ENCODE data around the gene WNT3A.

DNA sequence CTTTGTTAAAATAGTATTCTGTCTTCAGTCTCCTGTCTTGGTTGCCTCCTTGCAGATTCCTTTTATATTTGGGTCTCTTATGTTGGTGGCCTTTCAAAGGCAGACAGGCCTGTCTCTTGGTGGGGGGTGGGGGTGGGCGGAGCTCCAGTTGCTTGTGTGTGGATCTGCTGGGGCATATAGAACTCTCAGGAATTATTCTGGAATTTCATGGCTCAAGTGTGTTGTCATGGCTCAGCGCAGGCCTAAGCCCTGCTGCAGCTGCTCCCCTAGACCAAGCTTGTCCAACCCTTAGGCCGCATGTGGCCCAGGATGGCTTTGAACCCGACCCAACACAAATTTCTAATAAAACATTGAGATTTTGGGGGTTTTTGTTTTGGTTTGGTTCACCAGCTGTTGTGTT is 88.4 kb downstream of the WNT3A start:
- TF ChIP-seq, protein P1, sequence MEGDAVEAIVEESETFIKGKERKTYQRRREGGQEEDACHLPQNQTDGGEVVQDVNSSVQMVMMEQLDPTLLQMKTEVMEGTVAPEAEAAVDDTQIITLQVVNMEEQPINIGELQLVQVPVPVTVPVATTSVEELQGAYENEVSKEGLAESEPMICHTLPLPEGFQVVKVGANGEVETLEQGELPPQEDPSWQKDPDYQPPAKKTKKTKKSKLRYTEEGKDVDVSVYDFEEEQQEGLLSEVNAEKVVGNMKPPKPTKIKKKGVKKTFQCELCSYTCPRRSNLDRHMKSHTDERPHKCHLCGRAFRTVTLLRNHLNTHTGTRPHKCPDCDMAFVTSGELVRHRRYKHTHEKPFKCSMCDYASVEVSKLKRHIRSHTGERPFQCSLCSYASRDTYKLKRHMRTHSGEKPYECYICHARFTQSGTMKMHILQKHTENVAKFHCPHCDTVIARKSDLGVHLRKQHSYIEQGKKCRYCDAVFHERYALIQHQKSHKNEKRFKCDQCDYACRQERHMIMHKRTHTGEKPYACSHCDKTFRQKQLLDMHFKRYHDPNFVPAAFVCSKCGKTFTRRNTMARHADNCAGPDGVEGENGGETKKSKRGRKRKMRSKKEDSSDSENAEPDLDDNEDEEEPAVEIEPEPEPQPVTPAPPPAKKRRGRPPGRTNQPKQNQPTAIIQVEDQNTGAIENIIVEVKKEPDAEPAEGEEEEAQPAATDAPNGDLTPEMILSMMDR (conservative IDR thresholded peaks at IDR 0.05; ENCODE audit: low read depth in 2 of 2) = no peak
- TF ChIP-seq POLR2AphosphoS5 (IDR thresholded peaks at IDR 0.05; ENCODE audit: low read depth) (no peak), EZH2phosphoT487 (IDR thresholded peaks at IDR 0.05; ENCODE audit: unreplicated experiment) (no peak), EZH2 (IDR thresholded peaks at IDR 0.05; ENCODE audit: low read depth, unreplicated experiment) (no peak), CREB1 (CRISPR knock-in tag; IDR thresholded peaks at IDR 0.05; ENCODE audit: low read depth) (no peak), JUNB (IDR thresholded peaks at IDR 0.05; ENCODE audit: unreplicated experiment) (no peak)
- TF ChIP-seq, protein P2, sequence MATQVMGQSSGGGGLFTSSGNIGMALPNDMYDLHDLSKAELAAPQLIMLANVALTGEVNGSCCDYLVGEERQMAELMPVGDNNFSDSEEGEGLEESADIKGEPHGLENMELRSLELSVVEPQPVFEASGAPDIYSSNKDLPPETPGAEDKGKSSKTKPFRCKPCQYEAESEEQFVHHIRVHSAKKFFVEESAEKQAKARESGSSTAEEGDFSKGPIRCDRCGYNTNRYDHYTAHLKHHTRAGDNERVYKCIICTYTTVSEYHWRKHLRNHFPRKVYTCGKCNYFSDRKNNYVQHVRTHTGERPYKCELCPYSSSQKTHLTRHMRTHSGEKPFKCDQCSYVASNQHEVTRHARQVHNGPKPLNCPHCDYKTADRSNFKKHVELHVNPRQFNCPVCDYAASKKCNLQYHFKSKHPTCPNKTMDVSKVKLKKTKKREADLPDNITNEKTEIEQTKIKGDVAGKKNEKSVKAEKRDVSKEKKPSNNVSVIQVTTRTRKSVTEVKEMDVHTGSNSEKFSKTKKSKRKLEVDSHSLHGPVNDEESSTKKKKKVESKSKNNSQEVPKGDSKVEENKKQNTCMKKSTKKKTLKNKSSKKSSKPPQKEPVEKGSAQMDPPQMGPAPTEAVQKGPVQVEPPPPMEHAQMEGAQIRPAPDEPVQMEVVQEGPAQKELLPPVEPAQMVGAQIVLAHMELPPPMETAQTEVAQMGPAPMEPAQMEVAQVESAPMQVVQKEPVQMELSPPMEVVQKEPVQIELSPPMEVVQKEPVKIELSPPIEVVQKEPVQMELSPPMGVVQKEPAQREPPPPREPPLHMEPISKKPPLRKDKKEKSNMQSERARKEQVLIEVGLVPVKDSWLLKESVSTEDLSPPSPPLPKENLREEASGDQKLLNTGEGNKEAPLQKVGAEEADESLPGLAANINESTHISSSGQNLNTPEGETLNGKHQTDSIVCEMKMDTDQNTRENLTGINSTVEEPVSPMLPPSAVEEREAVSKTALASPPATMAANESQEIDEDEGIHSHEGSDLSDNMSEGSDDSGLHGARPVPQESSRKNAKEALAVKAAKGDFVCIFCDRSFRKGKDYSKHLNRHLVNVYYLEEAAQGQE (IDR thresholded peaks at IDR 0.05; ENCODE audit: unreplicated experiment) = no peak
- TF ChIP-seq, protein P3, sequence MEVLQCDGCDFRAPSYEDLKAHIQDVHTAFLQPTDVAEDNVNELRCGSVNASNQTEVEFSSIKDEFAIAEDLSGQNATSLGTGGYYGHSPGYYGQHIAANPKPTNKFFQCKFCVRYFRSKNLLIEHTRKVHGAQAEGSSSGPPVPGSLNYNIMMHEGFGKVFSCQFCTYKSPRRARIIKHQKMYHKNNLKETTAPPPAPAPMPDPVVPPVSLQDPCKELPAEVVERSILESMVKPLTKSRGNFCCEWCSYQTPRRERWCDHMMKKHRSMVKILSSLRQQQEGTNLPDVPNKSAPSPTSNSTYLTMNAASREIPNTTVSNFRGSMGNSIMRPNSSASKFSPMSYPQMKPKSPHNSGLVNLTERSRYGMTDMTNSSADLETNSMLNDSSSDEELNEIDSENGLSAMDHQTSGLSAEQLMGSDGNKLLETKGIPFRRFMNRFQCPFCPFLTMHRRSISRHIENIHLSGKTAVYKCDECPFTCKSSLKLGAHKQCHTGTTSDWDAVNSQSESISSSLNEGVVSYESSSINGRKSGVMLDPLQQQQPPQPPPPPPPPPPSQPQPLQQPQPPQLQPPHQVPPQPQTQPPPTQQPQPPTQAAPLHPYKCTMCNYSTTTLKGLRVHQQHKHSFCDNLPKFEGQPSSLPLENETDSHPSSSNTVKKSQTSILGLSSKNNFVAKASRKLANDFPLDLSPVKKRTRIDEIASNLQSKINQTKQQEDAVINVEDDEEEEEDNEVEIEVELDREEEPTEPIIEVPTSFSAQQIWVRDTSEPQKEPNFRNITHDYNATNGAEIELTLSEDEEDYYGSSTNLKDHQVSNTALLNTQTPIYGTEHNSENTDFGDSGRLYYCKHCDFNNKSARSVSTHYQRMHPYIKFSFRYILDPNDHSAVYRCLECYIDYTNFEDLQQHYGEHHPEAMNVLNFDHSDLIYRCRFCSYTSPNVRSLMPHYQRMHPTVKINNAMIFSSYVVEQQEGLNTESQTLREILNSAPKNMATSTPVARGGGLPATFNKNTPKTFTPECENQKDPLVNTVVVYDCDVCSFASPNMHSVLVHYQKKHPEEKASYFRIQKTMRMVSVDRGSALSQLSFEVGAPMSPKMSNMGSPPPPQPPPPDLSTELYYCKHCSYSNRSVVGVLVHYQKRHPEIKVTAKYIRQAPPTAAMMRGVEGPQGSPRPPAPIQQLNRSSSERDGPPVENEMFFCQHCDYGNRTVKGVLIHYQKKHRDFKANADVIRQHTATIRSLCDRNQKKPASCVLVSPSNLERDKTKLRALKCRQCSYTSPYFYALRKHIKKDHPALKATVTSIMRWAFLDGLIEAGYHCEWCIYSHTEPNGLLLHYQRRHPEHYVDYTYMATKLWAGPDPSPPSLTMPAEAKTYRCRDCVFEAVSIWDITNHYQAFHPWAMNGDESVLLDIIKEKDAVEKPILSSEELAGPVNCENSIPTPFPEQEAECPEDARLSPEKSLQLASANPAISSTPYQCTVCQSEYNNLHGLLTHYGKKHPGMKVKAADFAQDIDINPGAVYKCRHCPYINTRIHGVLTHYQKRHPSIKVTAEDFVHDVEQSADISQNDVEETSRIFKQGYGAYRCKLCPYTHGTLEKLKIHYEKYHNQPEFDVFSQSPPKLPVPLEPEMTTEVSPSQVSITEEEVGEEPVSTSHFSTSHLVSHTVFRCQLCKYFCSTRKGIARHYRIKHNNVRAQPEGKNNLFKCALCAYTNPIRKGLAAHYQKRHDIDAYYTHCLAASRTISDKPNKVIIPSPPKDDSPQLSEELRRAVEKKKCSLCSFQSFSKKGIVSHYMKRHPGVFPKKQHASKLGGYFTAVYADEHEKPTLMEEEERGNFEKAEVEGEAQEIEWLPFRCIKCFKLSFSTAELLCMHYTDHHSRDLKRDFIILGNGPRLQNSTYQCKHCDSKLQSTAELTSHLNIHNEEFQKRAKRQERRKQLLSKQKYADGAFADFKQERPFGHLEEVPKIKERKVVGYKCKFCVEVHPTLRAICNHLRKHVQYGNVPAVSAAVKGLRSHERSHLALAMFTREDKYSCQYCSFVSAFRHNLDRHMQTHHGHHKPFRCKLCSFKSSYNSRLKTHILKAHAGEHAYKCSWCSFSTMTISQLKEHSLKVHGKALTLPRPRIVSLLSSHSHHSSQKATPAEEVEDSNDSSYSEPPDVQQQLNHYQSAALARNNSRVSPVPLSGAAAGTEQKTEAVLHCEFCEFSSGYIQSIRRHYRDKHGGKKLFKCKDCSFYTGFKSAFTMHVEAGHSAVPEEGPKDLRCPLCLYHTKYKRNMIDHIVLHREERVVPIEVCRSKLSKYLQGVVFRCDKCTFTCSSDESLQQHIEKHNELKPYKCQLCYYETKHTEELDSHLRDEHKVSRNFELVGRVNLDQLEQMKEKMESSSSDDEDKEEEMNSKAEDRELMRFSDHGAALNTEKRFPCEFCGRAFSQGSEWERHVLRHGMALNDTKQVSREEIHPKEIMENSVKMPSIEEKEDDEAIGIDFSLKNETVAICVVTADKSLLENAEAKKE (CRISPR knock-in tag; IDR thresholded peaks at IDR 0.05) = no peak

All from GM23338 (cell line).